ENCODE data around the gene GZMB. TPM values are rescaled to one million over a fixed set of nuclear protein-coding genes. Genes with fewer than 3 reads are reported as not detected.

Gene GZMB
- total and polyA plus RNA-seq, 2 of the 8 experiments (the other 6 are each of a cell fraction or from before 2014, with no cell fraction given), result not detected

GRCh38 chr14:24631749-24632335 is 2.1 kb downstream of the GZMB start:
- H2BK20ac ChIP-seq (ENCODE audit: low read length), result no peak overlapping the region
- no peaks in the 10 kb centered on the region for H3K79me2 ChIP-seq (ENCODE audit: control insufficient read depth in 1 of 2, insufficient read depth in 2 of 2, low read length in 2 of 2)
- ChIA-PET POLR2A (ENCODE audit: partially characterized antibody) (no interaction called here), CTCF (ENCODE audit: partially characterized antibody) (no interaction called here)
- H4K8ac ChIP-seq (ENCODE audit: extremely low read depth, insufficient read depth, low read length), result no peak overlapping the region
- H3K9ac ChIP-seq (replicated peaks in 1 of 4; ENCODE audit: extremely low read depth in 1 of 4, low read depth in 3 of 4, low read length in 3 of 4), result no peak overlapping the region
- DNase-seq (ENCODE audit: low read depth in 1 of 2, low spot score in 2 of 2) (no peak), FAIRE-seq (no peak)
- H3K23me2 ChIP-seq (ENCODE audit: low read depth, low read length), result no peaks in the 10 kb centered on the region
- no peaks in the 10 kb centered on the region for H3K36me3 ChIP-seq (ENCODE audit: control insufficient read depth in 2 of 4, insufficient read depth in 4 of 4, low read length in 3 of 4)
- no peak overlapping the region for H3K18ac ChIP-seq (ENCODE audit: extremely low read depth, low read length)
- no peaks in the 10 kb centered on the region for H3K4me1 ChIP-seq (replicated peaks in 1 of 4; ENCODE audit: control insufficient read depth in 3 of 4, insufficient read depth in 4 of 4, low read length in 3 of 4)
- H3K4ac ChIP-seq (replicated peaks; ENCODE audit: insufficient read length, low read depth, low read length), result no peak overlapping the region
- no peak overlapping the region for H3K14ac ChIP-seq (ENCODE audit: insufficient read length)
- H2BK120ac ChIP-seq (replicated peaks; ENCODE audit: low read depth, low read length), result no peak overlapping the region
- H3K23ac ChIP-seq (ENCODE audit: insufficient read length), result no peak overlapping the region
- H3K9me3 ChIP-seq (ENCODE audit: insufficient read depth in 2 of 2, low read depth in 1 of 2, low read length in 1 of 2), result peaks cover 36 to 52% of the 10 kb centered on the region in 2 experiments
- H2BK15ac ChIP-seq (ENCODE audit: low read length), result no peak overlapping the region
- no peak overlapping the region for H2BK5ac ChIP-seq (ENCODE audit: low read depth, low read length)
- H4K20me1 ChIP-seq (replicated peaks in 1 of 2; ENCODE audit: control insufficient read depth in 1 of 2, insufficient read depth in 2 of 2, low read length in 2 of 2), result no peaks in the 10 kb centered on the region
- no peak for TF ChIP-seq CREB1 (IDR thresholded peaks at IDR 0.05)
- TF ChIP-seq CTCF (IDR thresholded peaks at IDR 0.05; ENCODE audit: control extremely low read depth in 1 of 3, insufficient read depth in 1 of 3, low read depth in 1 of 3, low read length in 3 of 3), result no peak
- no peak for TF ChIP-seq EZH2 (IDR thresholded peaks at IDR 0.05; ENCODE audit: low read depth, low read length, severe bottlenecking)
- TF ChIP-seq SIX5 (IDR thresholded peaks at IDR 0.05; ENCODE audit: low read depth, low read length), result no peak
- no peak for TF ChIP-seq TCF12 (IDR thresholded peaks at IDR 0.05; ENCODE audit: low read depth, low read length)
- no peak for TF ChIP-seq KDM5A (IDR thresholded peaks at IDR 0.05; ENCODE audit: low read length)
- no peak overlapping the region for H3K4me3 ChIP-seq (ENCODE audit: extremely low read depth in 1 of 4, insufficient read depth in 2 of 4, low read depth in 3 of 4, low read length in 4 of 4)
- H4K91ac ChIP-seq (replicated peaks; ENCODE audit: insufficient read length, low read length), result no peak overlapping the region
- H2BK12ac ChIP-seq (ENCODE audit: low read depth, low read length), result no peak overlapping the region
- H4K5ac ChIP-seq (ENCODE audit: insufficient read length, low read depth, low read length), result no peak overlapping the region
- no peaks in the 10 kb centered on the region for H3K79me1 ChIP-seq (ENCODE audit: low read depth, low read length)
- H3K4me2 ChIP-seq (ENCODE audit: insufficient read depth in 1 of 2, low read depth in 2 of 2, low read length in 2 of 2), result no peak overlapping the region
- no peaks in the 10 kb centered on the region for H3K27me3 ChIP-seq (replicated peaks in 1 of 4; ENCODE audit: control insufficient read depth in 3 of 4, extremely low read depth in 1 of 4, insufficient read depth in 3 of 4, low read length in 3 of 4)
- no peak overlapping the region for H3K56ac ChIP-seq (replicated peaks; ENCODE audit: insufficient read length, low read depth, low read length)
- WGBS, 2 experiments (ENCODE audit: extremely low coverage in 1 of 2, insufficient coverage in 1 of 2, insufficient read length in 1 of 2, insufficient replicate concordance in 2 of 2, low coverage in 1 of 2, low lambda C conversion rate in 2 of 2, missing lambda C conversion rate in 1 of 2), result 87% methylated on average over 10 of the region's 11 CpGs; no CpG with 5 or more reads in 1 of the 2 experiments
- H2AK5ac ChIP-seq (ENCODE audit: low read depth, low read length), result no peak overlapping the region
- H2AFZ ChIP-seq (ENCODE audit: low read length), result no peak overlapping the region
- no peak overlapping the region for H3K27ac ChIP-seq (ENCODE audit: low read depth, low read length)

Measured in H1 (cell line).